Transverse colon (tissue), 4 donors: ENCODE results near the gene CRLF2.

Source experiments
- CTCF ChIP-seq, 5 experiments: fragments of 200-600 bp in 3 of 5; fragments of 450-650 bp in 2 of 5; sonication (generic) in 3 of 5; IDR thresholded peaks; 1 replicate in 2 of 5; 2 replicates in 3 of 5; pipeline ENCODE4 v1.5.1; 2016 to 2017; ENCODE audit warnings: antibody characterized with exemption in 5 of 5, inconsistent platforms in 3 of 5, mild to moderate bottlenecking in 2 of 5, moderate library complexity in 1 of 5
- EP300 ChIP-seq: sonication (generic); formaldehyde crosslinking; IDR thresholded peaks from one replicate; pipeline ENCODE4 v1.6.1; 2017; ENCODE audit warnings: antibody characterized with exemption, low read depth
- POLR2A ChIP-seq: fragments of 450-650 bp; IDR thresholded peaks from one replicate; pipeline ENCODE4 v1.6.1; 2016; ENCODE audit warnings: antibody characterized with exemption, mild to moderate bottlenecking, moderate library complexity
- POLR2AphosphoS5 ChIP-seq, 3 donors: sonication (generic); formaldehyde crosslinking; IDR thresholded peaks; one replicate each; pipeline ENCODE4 v1.6.1; 2016; ENCODE audit warnings: antibody characterized with exemption in 3 of 3

- TF ChIP-seq POLR2AphosphoS5 (IDR thresholded peaks at IDR 0.05) (no peak), EP300 (no peak), CTCF (IDR thresholded peaks at IDR 0.05) (no peak), POLR2A (no peak)
These were observed 16.0 kb downstream of the CRLF2 start for GRCh38 chrX:1196436-1196835.
